COLO668 (cell line): Measurements from ENCODE around the gene LINGO1.

Experiments
- DNase-seq: peaks from one replicate; lab custom pipeline; 2025; ENCODE audit not compliant: unreplicated experiment; lab: John Stamatoyannopoulos, UW

The LINGO1 gene

DNA sequence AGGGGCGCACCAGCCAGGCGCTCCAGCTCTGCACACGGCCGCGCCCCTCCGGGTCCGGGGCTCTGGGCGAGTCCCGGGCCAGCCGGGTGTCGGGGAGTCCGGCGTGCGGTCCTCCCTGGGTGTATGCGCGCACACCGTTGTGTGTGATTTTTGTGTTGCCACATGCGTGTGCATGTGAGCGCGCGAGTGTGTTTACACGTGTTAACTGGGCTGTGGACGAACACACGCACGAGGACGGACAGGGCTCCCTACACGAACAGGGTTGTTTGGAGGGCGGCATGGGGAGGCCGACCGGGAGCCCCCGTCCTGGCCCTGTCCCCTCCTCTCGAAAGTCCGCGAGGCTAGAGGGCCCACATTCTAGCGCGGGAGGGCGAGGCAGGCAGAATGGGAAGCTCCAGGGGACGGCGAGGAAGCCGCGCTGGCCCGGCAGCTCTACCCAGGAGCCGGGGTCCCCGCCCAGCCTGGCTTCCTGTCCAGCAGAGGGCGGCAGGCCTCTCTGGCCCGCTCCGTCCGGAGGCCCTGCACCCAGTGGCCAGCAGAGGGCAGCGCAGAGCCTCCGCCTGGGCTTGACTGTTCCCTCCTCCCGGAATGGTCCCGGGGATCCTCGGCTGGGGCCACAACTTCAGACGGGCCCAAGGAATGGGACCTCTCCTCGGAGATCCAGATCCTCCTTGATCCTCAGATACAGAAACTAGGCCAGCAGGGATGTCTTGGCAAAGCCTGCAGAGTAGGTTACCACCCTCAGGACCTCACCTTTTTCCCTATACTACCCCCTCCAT, 611 bp upstream of the LINGO1 start:
- peak; percentile 81 for DNase-seq

DNA sequence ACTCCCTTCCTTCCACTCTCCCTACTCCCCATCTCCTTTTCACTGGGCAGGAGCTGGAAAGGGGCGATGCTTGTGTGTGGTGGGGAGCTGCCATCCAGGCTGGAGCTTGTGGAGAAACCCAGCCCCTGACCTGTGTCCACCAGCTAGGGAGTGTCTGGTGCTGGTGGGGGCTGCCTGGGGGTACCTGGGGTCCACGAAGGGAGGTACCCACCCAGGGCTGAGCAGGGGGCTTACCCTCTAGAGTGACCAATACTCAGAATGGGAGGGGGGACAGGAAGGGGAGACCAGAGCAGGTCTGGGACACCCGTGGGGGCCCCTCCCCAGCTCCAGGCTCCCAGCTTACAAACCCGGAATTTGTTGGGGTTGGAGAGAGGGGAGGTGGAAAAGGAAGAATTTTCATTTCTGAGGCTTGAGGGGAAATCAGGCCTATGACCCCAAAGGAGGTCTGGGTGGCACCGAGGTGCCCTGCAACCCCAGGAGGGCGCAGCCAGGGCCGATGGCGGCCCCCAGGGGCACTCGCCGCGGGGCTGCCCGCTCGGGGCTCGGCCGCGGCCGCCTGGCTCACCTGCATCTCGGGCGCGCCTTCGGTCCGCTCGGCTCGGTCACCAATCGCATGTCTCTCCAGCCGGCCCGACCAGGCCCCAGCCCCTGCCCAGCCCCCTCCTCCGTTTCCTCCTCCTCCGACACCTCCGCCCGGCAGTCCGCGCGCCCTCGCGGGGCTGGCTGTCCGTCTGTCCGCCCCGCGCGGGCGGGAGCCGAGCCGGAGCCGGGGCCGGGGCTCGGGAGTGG, 773 bp downstream of the LINGO1 start:
- peak; percentile 15 for DNase-seq

DNA sequence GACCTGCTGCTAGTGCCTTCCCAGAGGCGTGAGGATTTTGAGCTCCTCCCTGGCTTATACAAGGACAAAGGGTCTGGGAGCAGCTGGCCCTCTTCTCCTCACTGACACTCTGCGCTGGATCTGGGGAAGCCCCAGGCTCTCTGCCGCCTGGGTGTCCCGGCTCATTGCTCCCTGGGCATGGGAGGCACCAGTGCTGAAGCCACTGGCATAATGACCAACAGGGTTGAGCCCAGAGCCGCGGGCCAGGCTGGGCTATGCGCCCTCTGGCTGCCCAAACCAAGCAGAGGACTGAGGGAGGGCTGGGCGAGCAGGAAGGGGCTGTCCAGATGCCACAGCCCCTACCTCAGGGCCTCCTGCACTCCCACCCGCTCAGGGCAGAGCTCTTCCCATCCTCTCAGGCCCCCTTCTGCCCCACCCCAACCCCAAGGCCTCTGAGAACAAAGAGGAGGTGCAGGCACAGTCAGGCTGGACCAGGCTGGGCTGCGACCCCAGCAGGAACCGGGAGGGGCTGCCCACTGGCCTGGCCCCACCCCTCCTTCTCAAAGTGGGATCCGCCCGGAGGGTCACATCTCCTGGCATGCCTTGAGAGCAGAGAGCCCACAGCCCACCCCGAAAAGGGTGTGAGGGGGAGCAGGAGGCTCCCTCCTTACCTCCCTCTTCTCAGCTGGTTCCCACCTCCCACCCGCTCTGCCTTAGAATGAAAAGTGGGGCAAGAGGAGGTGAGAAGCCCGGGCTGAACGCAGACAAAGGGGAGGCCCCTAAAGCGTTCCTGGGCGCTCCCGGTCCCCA, 1.6 kb downstream of the LINGO1 start:
- peak; percentile 6 for DNase-seq

DNA sequence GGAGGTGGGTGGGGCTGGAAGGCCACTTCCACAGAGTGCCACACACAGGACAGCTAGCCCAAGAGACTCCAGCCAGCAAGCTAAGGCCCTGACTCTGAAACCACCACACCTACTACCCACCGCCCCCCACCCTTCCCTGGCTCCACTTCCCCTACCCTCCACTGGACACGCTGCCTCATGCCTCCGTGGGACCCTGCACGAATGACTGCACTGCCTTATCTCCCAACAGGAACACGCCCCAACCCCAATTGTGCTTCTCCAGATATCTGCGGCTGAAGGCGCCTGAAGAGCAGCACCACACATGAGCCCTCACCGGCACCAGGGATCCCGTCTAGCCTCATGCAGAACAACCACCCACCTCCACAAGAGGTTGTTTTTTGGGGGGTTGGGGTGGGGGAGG, 2.7 kb downstream of the LINGO1 start:
- no peak for DNase-seq

DNA sequence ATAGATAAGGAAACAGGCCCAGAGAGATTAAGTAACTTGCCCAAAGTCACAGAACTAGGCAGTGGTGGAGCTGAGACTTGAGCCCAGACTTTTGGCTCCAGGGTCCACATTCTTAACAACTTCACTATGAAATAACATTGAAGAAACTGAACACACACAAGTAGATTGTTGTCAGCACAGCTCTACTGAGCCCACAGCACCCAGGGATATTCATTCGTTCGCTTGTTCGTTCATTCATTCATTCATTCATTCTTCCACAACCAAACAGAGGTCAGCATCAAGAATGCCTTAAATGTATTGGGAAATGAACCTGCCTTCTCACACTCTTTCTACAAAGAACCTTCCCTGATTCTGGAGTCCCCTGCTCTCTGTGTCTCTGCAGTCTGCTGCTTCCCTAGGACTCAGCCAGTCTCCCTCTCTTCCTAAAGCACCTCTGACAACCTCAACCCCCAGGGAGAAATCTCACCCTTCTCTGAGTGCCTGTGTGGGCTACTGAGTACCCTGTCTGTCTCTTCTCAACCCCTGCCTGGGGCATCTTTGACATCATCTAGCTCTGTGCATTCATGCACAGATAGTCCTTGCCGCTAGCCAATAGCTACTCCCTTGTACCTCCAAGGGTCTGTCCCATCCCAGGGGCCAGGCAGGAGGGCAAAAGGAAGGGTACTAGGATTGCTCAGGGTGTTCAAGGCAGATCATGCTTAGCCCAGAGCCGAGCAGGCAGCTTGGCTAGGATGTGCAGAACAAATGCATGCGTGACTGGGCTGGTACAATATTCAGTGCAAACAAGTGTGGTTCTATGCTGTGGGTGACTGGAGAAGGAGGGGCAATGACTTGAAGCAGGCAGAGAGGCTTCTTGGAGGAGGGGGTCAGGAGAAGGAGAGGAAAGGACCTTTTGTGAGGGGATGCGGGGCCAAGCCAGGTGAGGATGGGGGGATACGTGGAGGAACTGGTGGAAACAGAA, 3.4 kb downstream of the LINGO1 start:
- no peak for DNase-seq

DNA sequence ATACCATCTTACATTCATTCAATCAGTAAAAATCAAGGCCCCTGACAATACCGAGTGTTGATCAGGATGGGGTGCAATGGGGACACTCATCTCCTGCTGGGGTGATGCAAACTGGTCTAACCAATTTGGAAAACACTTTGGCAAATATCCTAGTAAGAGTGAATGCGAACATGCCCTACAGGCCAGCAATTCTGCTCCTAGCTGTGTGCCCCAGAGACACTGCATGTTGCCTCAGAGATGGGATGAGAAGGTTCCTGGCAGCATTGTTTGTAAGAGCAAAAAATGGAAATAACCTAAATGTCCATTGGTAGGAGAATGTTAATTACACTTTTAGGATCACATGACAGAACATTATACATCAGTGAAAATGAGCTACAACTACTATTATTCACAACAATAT, 4.7 kb downstream of the LINGO1 start:
- no peak for DNase-seq

DNA sequence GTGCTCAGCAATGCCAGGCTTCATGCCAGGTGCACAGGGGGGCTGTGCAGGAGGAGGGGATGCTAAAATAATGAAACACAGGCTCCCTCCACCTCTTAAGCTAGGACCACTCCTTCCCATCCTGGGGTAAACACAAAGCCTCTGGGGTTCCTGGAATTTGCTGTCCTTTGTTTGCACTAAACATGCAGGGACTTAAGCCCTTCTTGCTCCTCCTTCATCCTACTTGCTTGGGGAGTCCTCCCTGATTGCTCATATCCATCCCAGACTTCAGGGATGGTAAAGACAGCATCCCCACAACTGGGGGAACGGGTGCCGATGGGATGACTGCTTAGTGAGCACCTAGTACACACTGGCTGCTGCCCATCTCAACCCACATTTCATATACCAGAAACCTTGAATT, 5.1 kb downstream of the LINGO1 start:
- no peak for DNase-seq

DNA sequence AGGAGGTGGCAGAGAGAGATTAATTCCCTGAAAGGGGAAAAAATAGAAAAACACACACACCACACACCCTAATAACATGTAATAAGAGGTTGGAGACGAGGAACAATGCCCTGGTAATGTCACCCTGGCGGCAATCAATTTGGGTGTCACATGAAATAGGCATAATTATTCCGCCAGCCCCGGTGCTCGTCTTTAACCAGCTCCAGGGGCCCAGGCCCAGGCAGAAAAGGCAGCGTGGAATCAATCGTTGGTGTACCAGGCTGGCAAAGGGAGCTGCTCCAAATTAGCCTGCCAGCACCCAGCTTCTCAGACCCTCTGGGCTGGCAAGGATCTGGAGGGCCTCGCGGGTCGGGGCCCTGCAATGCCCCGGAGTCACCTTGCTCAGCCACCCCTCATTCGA, 5.6 kb downstream of the LINGO1 start:
- DNase-seq = no peak

DNA sequence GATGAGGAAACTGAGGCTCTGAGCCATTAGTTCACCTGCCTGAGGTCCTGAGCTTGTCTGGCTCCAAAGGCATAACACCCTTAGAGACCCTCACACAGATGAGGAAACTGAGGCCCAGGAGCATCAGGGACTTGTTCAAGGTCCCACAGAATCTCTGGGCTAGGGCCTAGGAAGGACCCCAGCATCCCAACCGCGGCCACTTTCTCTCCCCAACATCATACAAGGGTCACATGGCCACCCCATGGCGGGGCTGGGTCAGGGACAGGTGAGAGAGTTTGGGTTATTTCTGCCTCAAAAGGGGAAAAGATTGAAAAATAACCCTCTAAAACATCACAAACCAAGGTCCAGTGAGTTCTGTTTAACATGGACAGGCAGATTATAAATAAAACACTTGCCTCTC, 6.7 kb downstream of the LINGO1 start:
- DNase-seq = no peak

DNA sequence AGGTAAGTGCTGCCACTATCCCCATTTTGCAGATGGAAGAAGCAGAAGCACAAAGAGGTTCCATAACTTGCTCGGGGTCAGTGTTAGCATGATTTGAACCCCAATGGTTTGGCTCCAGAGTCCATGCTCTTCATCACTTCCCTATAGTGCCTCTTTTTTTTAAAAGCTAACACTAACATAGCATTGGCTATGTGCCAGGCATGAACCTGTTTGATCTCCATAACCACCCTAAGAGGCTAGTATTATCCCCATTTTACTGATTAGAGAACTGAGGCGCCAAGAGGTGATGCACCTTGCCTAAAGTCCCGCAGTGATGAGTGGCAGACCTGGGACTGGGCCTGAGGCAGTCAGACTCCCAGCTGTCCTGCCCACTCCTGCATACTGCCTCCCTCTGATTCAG, 7.3 kb downstream of the LINGO1 start:
- no peak for DNase-seq

DNA sequence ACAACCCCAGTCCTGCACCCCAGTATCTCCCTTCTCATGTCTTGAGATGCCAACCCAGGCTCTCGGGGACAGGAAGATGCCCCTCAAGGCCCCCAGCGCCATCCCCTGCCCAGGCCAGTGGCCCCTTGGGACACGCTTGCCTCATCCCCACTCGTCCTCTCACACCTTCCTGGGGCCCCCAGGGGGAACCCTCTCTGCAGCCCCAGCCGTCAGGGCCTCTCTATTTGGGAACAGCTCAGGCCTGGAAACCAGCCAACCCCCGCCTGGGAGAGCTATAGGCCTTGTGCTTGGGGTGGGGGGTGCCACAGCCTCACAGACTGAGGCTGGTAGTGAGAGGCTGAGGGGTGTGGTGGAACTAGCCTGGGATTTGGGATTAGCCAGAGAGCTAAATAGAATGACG, 7.8 kb downstream of the LINGO1 start:
- no peak for DNase-seq

DNA sequence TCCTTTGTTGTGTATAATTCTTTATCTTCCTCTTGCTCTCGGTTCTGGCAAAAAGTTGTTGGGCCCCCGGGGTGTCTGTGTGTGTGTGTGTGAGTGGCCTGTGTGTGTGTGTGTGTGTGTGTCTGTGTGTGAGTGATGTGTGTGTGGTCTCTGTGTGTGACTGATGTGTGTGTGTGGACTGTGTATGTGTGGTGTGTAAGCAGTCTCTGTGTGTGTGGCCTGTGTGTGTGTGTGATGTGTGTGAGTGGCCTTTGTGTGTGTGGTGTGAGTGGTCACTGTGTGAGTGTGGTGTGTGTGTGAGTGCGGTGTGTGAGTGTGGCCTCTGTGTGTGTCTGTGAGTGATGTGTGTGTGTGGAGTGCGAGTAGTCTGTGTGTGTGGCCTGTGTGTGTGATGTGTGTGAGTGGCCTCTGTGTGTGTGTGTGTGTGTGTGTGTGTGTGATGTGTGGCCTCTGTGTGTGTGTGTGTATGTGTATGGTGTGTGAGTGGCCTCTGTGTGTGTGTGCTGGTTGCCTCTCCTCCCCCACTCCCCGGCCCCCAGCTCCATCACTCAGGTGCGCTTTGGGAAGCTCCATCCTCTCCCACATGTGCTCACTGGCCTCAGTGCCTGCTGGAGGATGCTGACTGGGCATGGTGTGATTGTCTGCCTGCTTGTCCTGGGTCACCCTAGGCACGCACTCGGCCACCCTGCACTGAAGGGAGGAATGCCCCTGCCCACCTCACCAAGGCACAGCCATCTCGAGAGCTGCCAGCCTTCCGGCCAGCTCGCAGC, 8.8 kb downstream of the LINGO1 start:
- no peak for DNase-seq

DNA sequence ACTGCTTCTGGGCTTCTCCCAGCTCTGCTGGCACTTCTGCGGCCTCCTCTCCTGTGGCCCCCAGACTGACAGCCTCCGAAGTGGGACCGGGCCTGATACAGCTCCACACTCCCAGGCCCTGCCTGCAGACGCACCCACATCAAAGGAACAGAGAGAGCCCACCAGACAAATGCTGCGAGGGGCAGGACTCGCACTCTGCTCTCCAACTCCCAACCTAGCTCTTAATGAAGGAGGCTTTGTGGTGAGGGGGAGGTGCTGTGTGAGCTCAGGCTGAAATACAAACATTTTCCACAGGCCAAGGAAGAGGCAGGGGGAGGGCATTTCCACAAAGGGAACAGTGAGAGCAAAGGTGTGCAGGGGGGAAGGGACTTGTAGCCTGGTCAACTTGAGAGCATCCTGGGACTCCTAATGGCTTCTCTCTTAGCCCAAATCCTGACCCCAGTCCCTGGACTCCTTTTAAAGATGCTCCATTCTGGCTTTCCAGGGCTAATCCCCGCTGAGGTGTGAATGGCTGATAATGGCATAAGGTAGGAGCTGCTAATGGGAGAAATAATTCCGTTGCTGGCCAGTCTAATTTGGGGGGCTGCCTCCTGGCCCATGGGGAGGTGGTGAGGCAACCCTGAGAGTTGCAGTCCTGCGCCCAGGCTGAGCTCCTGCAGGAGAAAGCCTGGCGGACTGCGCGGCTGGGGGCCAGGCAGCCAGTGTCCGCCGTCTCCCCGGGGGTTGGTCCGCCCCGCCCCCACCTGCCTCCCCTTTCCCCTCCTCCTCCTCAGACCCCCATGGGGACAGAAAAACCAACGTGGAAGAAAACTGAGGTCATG, 9.6 kb downstream of the LINGO1 start:
- no peak for DNase-seq

DNA sequence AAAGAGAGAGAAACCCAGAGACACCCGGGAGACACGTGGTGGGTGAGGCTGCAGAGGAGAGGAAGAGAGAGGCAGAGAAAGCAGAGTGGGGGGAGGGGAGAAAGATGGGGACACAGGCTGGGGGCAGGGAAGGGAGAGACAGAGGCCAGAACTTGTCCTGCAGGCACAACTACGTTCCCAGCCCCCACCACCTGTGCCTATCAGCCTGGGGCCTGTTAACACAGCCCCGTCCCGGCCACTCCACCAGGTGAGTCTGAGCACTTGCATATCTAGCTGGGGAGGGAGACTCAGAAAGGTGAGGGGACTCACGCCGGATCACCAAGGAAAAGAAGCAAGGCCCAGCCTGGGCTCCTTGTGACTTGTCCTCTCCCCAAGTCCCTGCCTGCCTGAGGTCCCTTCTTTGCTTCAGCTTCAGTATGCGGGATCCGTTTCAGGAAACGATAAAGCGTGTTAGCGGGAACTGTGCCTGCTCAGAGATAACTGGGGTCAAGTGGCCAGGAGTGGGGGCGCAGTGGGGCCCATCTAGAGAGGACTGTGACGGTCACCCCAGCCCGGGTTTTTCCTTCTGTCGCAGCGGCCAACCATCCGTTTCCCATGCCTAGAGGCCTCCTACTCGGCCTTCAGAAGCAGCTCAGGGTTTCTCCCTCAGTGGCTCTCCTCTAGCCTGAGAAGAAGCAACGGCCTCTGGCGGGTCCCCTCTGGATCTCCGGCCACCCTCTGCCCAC, 10.3 kb downstream of the LINGO1 start:
- no peak for DNase-seq

DNA sequence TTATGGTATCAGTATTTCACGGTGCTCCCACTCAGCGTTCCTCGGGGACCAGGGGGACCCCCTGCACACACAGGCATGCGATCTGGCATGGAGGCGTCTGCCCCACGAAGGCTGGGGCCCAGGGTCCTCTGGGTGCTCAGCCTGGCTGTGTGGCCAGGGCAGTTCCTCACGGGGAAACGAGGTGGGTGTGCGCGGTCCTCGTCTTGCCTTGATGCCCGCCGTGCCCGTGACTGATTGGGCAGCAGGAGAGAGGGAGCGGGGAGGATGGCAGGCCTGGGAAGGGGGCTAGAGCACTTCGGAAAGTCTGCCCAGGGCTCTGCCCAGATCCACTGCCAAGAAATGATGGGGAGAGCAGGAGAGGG, 10.9 kb downstream of the LINGO1 start:
- DNase-seq = no peak

DNA sequence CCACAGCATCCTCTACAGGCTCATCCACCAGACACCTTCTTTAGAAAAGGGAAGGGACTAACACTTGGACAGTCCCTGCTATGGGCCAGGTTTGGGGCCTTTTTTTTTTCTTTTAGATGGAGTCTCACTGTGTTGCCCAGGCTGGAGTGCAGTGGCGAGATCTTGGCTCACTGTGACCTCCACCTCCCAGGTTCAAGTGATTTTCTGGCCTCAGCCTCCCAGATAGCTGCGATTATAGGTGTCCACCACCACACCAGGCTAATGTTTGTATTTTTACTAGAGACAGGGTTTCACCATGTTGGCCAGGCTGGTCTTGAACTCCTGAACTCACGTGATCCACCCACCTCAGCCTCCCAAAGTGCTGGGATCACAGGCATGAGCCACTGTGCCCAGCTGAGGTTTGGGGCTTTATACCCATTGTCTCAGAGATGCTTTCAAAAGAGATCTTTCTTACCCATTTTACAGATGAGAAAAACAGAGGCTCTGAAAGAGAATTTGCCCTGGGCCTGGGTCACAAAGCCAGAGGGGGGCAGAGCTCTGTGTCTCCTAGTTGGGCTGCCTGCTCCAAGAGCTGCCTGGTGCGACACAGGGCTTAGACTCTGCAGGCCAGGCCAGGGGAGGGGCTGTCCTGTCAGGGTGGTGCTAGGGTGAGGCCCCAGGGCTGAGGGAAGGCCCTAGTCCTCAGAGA, 11.6 kb downstream of the LINGO1 start:
- no peak for DNase-seq

DNA sequence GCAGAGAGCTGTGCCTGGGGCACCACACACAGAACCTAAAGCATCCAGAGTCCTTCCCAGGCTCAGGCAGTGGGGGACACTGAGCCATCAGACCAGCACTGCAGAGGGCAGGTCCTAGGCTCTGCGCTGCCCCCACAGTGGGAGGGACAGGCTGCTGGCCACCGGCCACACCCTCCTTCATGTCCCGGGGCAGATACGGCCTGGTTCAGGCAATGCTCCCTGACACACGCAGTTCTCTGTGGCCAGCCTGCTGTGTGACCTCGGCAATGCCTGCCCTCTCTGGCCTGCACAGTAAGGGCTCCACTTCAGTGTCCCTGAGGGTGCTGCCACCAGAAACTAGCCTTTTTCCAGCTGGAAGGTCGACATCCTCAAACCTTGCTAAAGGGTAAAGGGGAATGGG, 12.4 kb downstream of the LINGO1 start:
- DNase-seq = no peak

DNA sequence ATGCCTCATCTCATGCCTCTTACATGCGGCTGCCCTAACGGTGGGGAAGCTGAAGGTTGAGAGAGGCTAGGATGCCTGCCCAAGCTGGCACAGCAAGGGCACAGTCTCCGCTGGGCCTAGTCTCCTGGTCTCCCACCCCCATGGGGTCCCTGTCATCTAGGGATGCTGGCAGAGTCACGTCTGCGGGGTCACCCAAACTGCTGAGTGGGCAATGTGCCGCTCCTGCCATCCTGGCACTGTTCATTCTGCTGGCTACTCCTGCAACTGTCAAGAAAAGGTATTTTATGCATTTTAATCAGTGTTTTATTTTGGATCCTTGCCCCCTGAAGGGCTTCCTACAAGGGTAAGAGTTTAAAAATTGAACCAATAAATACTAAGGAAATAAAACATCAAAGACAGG, 12.8 kb downstream of the LINGO1 start:
- no peak for DNase-seq
